Loucy (cell line): ENCODE data around the gene NRXN3.

Source experiments
- EZH2phosphoT487 ChIP-seq: fragments of 200-600 bp; IDR thresholded peaks from 2 replicates; pipeline ENCODE4 v1.6.1; 2018; ENCODE audit warnings: antibody characterized with exemption, mild to moderate bottlenecking, moderate library complexity, borderline replicate concordance
- TF ChIP-seq, protein P1 (sequence below): fragments of 200-600 bp; sonication (generic); conservative IDR thresholded peaks from 2 replicates; pipeline ENCODE4 v1.5.1; 2014; ENCODE audit warnings: mild to moderate bottlenecking, antibody characterized with exemption, low read length

DNA sequence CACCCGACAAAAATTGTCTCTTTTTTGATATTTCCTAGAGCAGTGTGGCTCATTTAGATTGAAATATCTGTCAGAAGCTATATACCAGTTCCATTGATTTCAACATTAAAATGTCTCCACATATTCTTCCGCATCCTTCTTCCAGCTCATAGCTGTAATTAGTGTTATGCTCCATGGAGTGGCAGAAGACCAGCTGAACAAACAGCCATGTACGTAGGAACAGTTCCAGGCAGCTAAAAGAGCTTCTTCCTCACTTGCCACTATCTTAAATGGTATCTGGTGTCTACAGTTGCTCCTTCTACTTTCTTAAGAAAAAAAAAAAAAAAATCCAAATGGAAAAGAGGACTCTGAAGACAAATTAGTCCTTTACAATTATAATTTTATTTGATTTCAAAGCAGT lies 1193.1 kb downstream of the NRXN3 start:
- TF ChIP-seq, protein P1, sequence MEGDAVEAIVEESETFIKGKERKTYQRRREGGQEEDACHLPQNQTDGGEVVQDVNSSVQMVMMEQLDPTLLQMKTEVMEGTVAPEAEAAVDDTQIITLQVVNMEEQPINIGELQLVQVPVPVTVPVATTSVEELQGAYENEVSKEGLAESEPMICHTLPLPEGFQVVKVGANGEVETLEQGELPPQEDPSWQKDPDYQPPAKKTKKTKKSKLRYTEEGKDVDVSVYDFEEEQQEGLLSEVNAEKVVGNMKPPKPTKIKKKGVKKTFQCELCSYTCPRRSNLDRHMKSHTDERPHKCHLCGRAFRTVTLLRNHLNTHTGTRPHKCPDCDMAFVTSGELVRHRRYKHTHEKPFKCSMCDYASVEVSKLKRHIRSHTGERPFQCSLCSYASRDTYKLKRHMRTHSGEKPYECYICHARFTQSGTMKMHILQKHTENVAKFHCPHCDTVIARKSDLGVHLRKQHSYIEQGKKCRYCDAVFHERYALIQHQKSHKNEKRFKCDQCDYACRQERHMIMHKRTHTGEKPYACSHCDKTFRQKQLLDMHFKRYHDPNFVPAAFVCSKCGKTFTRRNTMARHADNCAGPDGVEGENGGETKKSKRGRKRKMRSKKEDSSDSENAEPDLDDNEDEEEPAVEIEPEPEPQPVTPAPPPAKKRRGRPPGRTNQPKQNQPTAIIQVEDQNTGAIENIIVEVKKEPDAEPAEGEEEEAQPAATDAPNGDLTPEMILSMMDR, result no peak
- no peak for TF ChIP-seq EZH2phosphoT487
